Measurements from ENCODE around the gene CLMN.

- TF ChIP-seq, protein P1, sequence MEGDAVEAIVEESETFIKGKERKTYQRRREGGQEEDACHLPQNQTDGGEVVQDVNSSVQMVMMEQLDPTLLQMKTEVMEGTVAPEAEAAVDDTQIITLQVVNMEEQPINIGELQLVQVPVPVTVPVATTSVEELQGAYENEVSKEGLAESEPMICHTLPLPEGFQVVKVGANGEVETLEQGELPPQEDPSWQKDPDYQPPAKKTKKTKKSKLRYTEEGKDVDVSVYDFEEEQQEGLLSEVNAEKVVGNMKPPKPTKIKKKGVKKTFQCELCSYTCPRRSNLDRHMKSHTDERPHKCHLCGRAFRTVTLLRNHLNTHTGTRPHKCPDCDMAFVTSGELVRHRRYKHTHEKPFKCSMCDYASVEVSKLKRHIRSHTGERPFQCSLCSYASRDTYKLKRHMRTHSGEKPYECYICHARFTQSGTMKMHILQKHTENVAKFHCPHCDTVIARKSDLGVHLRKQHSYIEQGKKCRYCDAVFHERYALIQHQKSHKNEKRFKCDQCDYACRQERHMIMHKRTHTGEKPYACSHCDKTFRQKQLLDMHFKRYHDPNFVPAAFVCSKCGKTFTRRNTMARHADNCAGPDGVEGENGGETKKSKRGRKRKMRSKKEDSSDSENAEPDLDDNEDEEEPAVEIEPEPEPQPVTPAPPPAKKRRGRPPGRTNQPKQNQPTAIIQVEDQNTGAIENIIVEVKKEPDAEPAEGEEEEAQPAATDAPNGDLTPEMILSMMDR (IDR thresholded peaks at IDR 0.05; ENCODE audit: poor library complexity): no peak
- no peak for TF ChIP-seq EZH2 (IDR thresholded peaks at IDR 0.05; ENCODE audit: borderline replicate concordance)
- TF ChIP-seq EZH2phosphoT487 (IDR thresholded peaks at IDR 0.05; ENCODE audit: low read depth, severe bottlenecking, unreplicated experiment): no peak
Observed at GRCh38 chr14:95295600-95296376, 23.9 kb downstream of the CLMN start.
